GM23338 (cell line): ENCODE data around the gene TMPRSS15. TPM values are rescaled to one million over a fixed set of nuclear protein-coding genes. Genes with fewer than 3 reads are reported as not detected.

ENCODE experiments used
- ATAC-seq: fragments of 200-7000 bp; cut with Tn5 transposase; 3 replicates; pipeline ENCODE4 v1.9.1; 2020
- DNase-seq: peaks from one replicate; pipeline ENCODE4 v3.0.0-alpha.2; 2015; ENCODE audit warnings: low spot score
- H2AFZ ChIP-seq: fragments of 200-600 bp; sonication (generic); 2 replicates; pipeline ENCODE4 v1.8.0; 2016; ENCODE audit warnings: antibody characterized with exemption, mild to moderate bottlenecking, moderate library complexity
- H3F3A ChIP-seq: fragments of 200-600 bp; sonication (generic); replicated peaks from 2 replicates; pipeline ENCODE4 v1.8.0; 2017; ENCODE audit warnings: antibody characterized with exemption, mixed run types, low read depth
- H3K27ac ChIP-seq: fragments of 200-600 bp; sonication (generic); 2 replicates; pipeline ENCODE4 v1.6.1; 2016; ENCODE audit warnings: low read depth
- H3K27me3 ChIP-seq: fragments of 200-600 bp; sonication (generic); 2 replicates; pipeline ENCODE4 v1.8.0; 2016; ENCODE audit warnings: mild to moderate bottlenecking, mixed run types, moderate library complexity; ENCODE audit not compliant: insufficient read depth
- H3K36me3 ChIP-seq: fragments of 200-600 bp; sonication (generic); 2 replicates; pipeline ENCODE4 v1.8.0; 2016; ENCODE audit warnings: mild to moderate bottlenecking; ENCODE audit not compliant: insufficient read depth
- H3K4me1 ChIP-seq: fragments of 200-600 bp; sonication (generic); 2 replicates; pipeline ENCODE4 v1.8.0; 2016; ENCODE audit warnings: mild to moderate bottlenecking, moderate library complexity; ENCODE audit not compliant: insufficient read depth
- H3K4me2 ChIP-seq: fragments of 200-600 bp; sonication (generic); 2 replicates; pipeline ENCODE4 v1.7.1; 2017; ENCODE audit warnings: mixed run types
- H3K4me3 ChIP-seq: fragments of 200-600 bp; sonication (generic); 2 replicates; pipeline ENCODE4 v1.6.1; 2016; ENCODE audit warnings: mixed run types
- H3K79me2 ChIP-seq: fragments of 200-600 bp; sonication (generic); replicated peaks from 2 replicates; pipeline ENCODE4 v1.8.0; 2017; ENCODE audit warnings: mild to moderate bottlenecking; ENCODE audit not compliant: insufficient read depth
- H3K9me2 ChIP-seq: fragments of 200-600 bp; sonication (generic); 2 replicates; pipeline ENCODE4 v1.8.0; 2017; ENCODE audit not compliant: insufficient read depth
- H4K20me1 ChIP-seq: fragments of 200-600 bp; sonication (generic); replicated peaks from 2 replicates; pipeline ENCODE4 v1.8.0; 2017; ENCODE audit warnings: mild to moderate bottlenecking; ENCODE audit not compliant: insufficient read depth
- H3K27ac Mint-ChIP-seq: 2 replicates; pipeline ENCODE4 v1.8.0; 2020; ENCODE audit warnings: inconsistent platforms, mild to moderate bottlenecking, moderate library complexity, mixed read lengths
- H3K27me3 Mint-ChIP-seq: 3 replicates; pipeline ENCODE4 v1.8.0; 2022; ENCODE audit warnings: low read depth, mild to moderate bottlenecking, moderate library complexity, mixed read lengths, inconsistent platforms; ENCODE audit not compliant: insufficient read depth, poor library complexity
- H3K36me3 Mint-ChIP-seq: 3 replicates; pipeline ENCODE4 v1.8.0; 2021; ENCODE audit warnings: low read depth, mild to moderate bottlenecking, inconsistent platforms, moderate library complexity, mixed read lengths
- H3K4me1 Mint-ChIP-seq: 3 replicates; pipeline ENCODE4 v1.8.0; 2020; ENCODE audit warnings: mild to moderate bottlenecking, inconsistent platforms, mixed read lengths
- H3K4me3 Mint-ChIP-seq: 3 replicates; pipeline ENCODE4 v1.8.0; 2021; ENCODE audit warnings: moderate library complexity, mild to moderate bottlenecking, inconsistent platforms, mixed read lengths
- H3K9me3 Mint-ChIP-seq: 3 replicates; pipeline ENCODE4 v1.8.0; 2020; ENCODE audit warnings: moderate library complexity, mild to moderate bottlenecking, inconsistent platforms, mixed read lengths
- CREB1 ChIP-seq: fragments of 250-450 bp; sonication (Bioruptor Pico); IDR thresholded peaks from 2 replicates; pipeline ENCODE4 v1.5.0; 2020; ENCODE audit warnings: low read depth, mild to moderate bottlenecking, moderate library complexity
- CTCF ChIP-seq, 2 experiments: fragments of 200-600 bp in 1 of 2; sonication (generic) in 1 of 2; conservative IDR thresholded peaks; 2 replicates each; pipeline versions ENCODE4 v1.5.1 to v1.6.1; 2016 to 2017; ENCODE audit warnings: antibody characterized with exemption in 2 of 2, low read depth in 2 of 2, mild to moderate bottlenecking in 2 of 2, moderate library complexity in 1 of 2
- POLR2AphosphoS5 ChIP-seq: IDR thresholded peaks from 2 replicates; pipeline ENCODE4 v1.6.1; 2016; ENCODE audit warnings: antibody characterized with exemption, low read depth
- ZNF331 ChIP-seq: fragments of 250-450 bp; sonication (Bioruptor Pico); IDR thresholded peaks from 2 replicates; pipeline ENCODE4 v1.5.0; 2020; ENCODE audit warnings: low read depth, mild to moderate bottlenecking, moderate library complexity
- polyA plus RNA-seq: library from polyadenylated mRNA; unstranded; fragments of >200 nt; fragmentation: Nextera tagmentation; extraction: Ambion mirVana; gene quantifications from 2 replicates; pipeline ENCODE4 v1.2.1, GENCODE V29; 2016
- total RNA-seq: library from RNA; depleted of rRNA; stranded (reverse); fragments of >200 nt; shearing (Covaris generic); gene quantifications from 2 replicates; pipeline ENCODE4 v1.2.3, GENCODE V29; 2014
- TF ChIP-seq, protein P1 (sequence below): IDR thresholded peaks from one replicate; pipeline ENCODE4 v1.6.1; 2018; ENCODE audit warnings: antibody characterized with exemption; ENCODE audit not compliant: unreplicated experiment
- TF ChIP-seq, protein P2 (sequence below): fragments of 250-450 bp; sonication (Bioruptor Pico); IDR thresholded peaks from 2 replicates; pipeline ENCODE4 v1.5.0; 2020; ENCODE audit warnings: mild to moderate bottlenecking, moderate library complexity

TMPRSS15 gene
- total and polyA plus RNA-seq, 2 experiments from 2014 or later: not detected

GRCh38 chr21:18398843-18399242 lies 4.7 kb downstream of the TMPRSS15 start:
- TF ChIP-seq, protein P1, sequence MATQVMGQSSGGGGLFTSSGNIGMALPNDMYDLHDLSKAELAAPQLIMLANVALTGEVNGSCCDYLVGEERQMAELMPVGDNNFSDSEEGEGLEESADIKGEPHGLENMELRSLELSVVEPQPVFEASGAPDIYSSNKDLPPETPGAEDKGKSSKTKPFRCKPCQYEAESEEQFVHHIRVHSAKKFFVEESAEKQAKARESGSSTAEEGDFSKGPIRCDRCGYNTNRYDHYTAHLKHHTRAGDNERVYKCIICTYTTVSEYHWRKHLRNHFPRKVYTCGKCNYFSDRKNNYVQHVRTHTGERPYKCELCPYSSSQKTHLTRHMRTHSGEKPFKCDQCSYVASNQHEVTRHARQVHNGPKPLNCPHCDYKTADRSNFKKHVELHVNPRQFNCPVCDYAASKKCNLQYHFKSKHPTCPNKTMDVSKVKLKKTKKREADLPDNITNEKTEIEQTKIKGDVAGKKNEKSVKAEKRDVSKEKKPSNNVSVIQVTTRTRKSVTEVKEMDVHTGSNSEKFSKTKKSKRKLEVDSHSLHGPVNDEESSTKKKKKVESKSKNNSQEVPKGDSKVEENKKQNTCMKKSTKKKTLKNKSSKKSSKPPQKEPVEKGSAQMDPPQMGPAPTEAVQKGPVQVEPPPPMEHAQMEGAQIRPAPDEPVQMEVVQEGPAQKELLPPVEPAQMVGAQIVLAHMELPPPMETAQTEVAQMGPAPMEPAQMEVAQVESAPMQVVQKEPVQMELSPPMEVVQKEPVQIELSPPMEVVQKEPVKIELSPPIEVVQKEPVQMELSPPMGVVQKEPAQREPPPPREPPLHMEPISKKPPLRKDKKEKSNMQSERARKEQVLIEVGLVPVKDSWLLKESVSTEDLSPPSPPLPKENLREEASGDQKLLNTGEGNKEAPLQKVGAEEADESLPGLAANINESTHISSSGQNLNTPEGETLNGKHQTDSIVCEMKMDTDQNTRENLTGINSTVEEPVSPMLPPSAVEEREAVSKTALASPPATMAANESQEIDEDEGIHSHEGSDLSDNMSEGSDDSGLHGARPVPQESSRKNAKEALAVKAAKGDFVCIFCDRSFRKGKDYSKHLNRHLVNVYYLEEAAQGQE: no peak
- TF ChIP-seq POLR2AphosphoS5 (no peak), CTCF (conservative IDR thresholded peaks at IDR 0.05; ENCODE audit: low read depth in 2 of 2) (no peak), CREB1 (CRISPR knock-in tag) (no peak), ZNF331 (CRISPR knock-in tag) (no peak)
- TF ChIP-seq, protein P2, sequence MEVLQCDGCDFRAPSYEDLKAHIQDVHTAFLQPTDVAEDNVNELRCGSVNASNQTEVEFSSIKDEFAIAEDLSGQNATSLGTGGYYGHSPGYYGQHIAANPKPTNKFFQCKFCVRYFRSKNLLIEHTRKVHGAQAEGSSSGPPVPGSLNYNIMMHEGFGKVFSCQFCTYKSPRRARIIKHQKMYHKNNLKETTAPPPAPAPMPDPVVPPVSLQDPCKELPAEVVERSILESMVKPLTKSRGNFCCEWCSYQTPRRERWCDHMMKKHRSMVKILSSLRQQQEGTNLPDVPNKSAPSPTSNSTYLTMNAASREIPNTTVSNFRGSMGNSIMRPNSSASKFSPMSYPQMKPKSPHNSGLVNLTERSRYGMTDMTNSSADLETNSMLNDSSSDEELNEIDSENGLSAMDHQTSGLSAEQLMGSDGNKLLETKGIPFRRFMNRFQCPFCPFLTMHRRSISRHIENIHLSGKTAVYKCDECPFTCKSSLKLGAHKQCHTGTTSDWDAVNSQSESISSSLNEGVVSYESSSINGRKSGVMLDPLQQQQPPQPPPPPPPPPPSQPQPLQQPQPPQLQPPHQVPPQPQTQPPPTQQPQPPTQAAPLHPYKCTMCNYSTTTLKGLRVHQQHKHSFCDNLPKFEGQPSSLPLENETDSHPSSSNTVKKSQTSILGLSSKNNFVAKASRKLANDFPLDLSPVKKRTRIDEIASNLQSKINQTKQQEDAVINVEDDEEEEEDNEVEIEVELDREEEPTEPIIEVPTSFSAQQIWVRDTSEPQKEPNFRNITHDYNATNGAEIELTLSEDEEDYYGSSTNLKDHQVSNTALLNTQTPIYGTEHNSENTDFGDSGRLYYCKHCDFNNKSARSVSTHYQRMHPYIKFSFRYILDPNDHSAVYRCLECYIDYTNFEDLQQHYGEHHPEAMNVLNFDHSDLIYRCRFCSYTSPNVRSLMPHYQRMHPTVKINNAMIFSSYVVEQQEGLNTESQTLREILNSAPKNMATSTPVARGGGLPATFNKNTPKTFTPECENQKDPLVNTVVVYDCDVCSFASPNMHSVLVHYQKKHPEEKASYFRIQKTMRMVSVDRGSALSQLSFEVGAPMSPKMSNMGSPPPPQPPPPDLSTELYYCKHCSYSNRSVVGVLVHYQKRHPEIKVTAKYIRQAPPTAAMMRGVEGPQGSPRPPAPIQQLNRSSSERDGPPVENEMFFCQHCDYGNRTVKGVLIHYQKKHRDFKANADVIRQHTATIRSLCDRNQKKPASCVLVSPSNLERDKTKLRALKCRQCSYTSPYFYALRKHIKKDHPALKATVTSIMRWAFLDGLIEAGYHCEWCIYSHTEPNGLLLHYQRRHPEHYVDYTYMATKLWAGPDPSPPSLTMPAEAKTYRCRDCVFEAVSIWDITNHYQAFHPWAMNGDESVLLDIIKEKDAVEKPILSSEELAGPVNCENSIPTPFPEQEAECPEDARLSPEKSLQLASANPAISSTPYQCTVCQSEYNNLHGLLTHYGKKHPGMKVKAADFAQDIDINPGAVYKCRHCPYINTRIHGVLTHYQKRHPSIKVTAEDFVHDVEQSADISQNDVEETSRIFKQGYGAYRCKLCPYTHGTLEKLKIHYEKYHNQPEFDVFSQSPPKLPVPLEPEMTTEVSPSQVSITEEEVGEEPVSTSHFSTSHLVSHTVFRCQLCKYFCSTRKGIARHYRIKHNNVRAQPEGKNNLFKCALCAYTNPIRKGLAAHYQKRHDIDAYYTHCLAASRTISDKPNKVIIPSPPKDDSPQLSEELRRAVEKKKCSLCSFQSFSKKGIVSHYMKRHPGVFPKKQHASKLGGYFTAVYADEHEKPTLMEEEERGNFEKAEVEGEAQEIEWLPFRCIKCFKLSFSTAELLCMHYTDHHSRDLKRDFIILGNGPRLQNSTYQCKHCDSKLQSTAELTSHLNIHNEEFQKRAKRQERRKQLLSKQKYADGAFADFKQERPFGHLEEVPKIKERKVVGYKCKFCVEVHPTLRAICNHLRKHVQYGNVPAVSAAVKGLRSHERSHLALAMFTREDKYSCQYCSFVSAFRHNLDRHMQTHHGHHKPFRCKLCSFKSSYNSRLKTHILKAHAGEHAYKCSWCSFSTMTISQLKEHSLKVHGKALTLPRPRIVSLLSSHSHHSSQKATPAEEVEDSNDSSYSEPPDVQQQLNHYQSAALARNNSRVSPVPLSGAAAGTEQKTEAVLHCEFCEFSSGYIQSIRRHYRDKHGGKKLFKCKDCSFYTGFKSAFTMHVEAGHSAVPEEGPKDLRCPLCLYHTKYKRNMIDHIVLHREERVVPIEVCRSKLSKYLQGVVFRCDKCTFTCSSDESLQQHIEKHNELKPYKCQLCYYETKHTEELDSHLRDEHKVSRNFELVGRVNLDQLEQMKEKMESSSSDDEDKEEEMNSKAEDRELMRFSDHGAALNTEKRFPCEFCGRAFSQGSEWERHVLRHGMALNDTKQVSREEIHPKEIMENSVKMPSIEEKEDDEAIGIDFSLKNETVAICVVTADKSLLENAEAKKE (CRISPR knock-in tag): no peak
- H3K4me3 Mint-ChIP-seq: no peak overlapping the region

More at GRCh38 chr21:18398843-18399242, 4.7 kb downstream of the TMPRSS15 start:
- H3K9me3 Mint-ChIP-seq: peaks cover 16% of the 10 kb centered on the region; the same call in 2 of the 3 replicates
- H3K27ac ChIP-seq: no peak overlapping the region
- H3K27me3 Mint-ChIP-seq: no peaks in the 10 kb centered on the region
- no peak overlapping the region for H3K27ac Mint-ChIP-seq
- H3F3A ChIP-seq: no peaks in the 10 kb centered on the region
- no peaks in the 10 kb centered on the region for H3K79me2 ChIP-seq
- peaks cover 11% of the 10 kb centered on the region; the same call in 2 of the 3 replicates for H3K36me3 Mint-ChIP-seq
- H3K4me1 ChIP-seq: peaks cover 6% of the 10 kb centered on the region; the same call in 1 of the 2 replicates
- no peaks in the 10 kb centered on the region for H3K9me2 ChIP-seq
- DNase-seq (no peak), ATAC-seq (no peak)
- no peak overlapping the region for H3K4me3 ChIP-seq
- H2AFZ ChIP-seq: no peak overlapping the region
- H3K4me1 Mint-ChIP-seq: peaks cover 7% of the 10 kb centered on the region; the same call in 2 of the 3 replicates
- no peaks in the 10 kb centered on the region for H3K36me3 ChIP-seq
- H3K27me3 ChIP-seq: no peaks in the 10 kb centered on the region
- no peak overlapping the region for H3K4me2 ChIP-seq
- no peaks in the 10 kb centered on the region for H4K20me1 ChIP-seq
